ENCODE results near the gene EVA1B.

The EVA1B gene

GRCh38 chr1:36274201-36274600, 49.2 kb downstream of the EVA1B start:
- no peaks in the 10 kb centered on the region for H3K9me2 ChIP-seq (replicated peaks; ENCODE audit: control insufficient read depth, low read length)
- peaks cover 81% of the 10 kb centered on the region for H3K79me2 ChIP-seq (ENCODE audit: control insufficient read depth, low read length)
- no peaks in the 10 kb centered on the region for H3K9me3 ChIP-seq (ENCODE audit: control insufficient read depth, insufficient read depth, low read length)
- H3K27me3 ChIP-seq (ENCODE audit: control insufficient read depth, low read length), result no peaks in the 10 kb centered on the region
- H3K36me3 ChIP-seq (ENCODE audit: control insufficient read depth, low read length), result peaks cover 53% of the 10 kb centered on the region
- H3F3A ChIP-seq (ENCODE audit: control insufficient read depth, insufficient read depth), result peaks cover 7% of the 10 kb centered on the region
- H4K20me1 ChIP-seq (ENCODE audit: control insufficient read depth, insufficient read depth, low read depth, low read length), result no peaks in the 10 kb centered on the region; the same call in 1 of the 2 replicates
- H3K4me2 ChIP-seq (ENCODE audit: low read length), result no peak overlapping the region
- peaks cover 22% of the 10 kb centered on the region for H3K4me1 ChIP-seq (ENCODE audit: control insufficient read depth, low read length)
- no peak overlapping the region for H3K27ac ChIP-seq (ENCODE audit: low read depth, low read length)
- TF ChIP-seq CTCF (IDR thresholded peaks at IDR 0.05; ENCODE audit: low read depth, low read length, poor library complexity, severe bottlenecking) (no peak), EZH2phosphoT487 (IDR thresholded peaks at IDR 0.05; ENCODE audit: borderline replicate concordance, low read length) (no peak)
- no peak overlapping the region for H3K4me3 ChIP-seq (ENCODE audit: low read length)

GRCh38 chr1:36273024-36273423, 50.4 kb downstream of the EVA1B start:
- H4K20me1 ChIP-seq (ENCODE audit: control insufficient read depth, insufficient read depth, low read depth, low read length), result no peaks in the 10 kb centered on the region; the same call in 1 of the 2 replicates
- no peaks in the 10 kb centered on the region for H3K27me3 ChIP-seq (ENCODE audit: control insufficient read depth, low read length)
- no peak overlapping the region for H3K4me2 ChIP-seq (ENCODE audit: low read length)
- TF ChIP-seq CTCF (IDR thresholded peaks at IDR 0.05; ENCODE audit: low read depth, low read length, poor library complexity, severe bottlenecking) (no peak), EZH2phosphoT487 (IDR thresholded peaks at IDR 0.05; ENCODE audit: borderline replicate concordance, low read length) (no peak)
- H3K79me2 ChIP-seq (ENCODE audit: control insufficient read depth, low read length), result peaks cover 84% of the 10 kb centered on the region
- no peak overlapping the region for H3K27ac ChIP-seq (ENCODE audit: low read depth, low read length)
- H3F3A ChIP-seq (ENCODE audit: control insufficient read depth, insufficient read depth), result 0 out of 2 replicates have a peak, but pooled peaks cover 2% of the 10 kb centered on the region
- H3K9me2 ChIP-seq (replicated peaks; ENCODE audit: control insufficient read depth, low read length), result no peaks in the 10 kb centered on the region
- H3K4me3 ChIP-seq (ENCODE audit: low read length), result no peak overlapping the region
- H3K36me3 ChIP-seq (ENCODE audit: control insufficient read depth, low read length), result peaks cover 59% of the 10 kb centered on the region
- peaks cover 13% of the 10 kb centered on the region for H3K4me1 ChIP-seq (ENCODE audit: control insufficient read depth, low read length)
- H3K9me3 ChIP-seq (ENCODE audit: control insufficient read depth, insufficient read depth, low read length), result no peaks in the 10 kb centered on the region
